ENCODE data around the gene ATP8A2. TPM values are rescaled to one million over a fixed set of nuclear protein-coding genes. Genes with fewer than 3 reads are reported as not detected.

ATP8A2 gene
- total and polyA plus RNA-seq, 10 of the 15 experiments (the other 5 are each of a cell fraction or from before 2014, with no cell fraction given) = 0.01 to 0.04 (median 0.04) TPM; not detected in 7

GRCh38 chr13:25961294-25961693 is 589.5 kb downstream of the ATP8A2 start:
- DNase-seq (ENCODE audit: low read depth, low spot score) = no peak
- POLR2A ChIA-PET = no interaction called here
- Histone ChIP-seq H3K4me3 (no peak overlapping the region), H2AFZ (ENCODE audit: control insufficient read depth, low read depth, low read length) (no peak overlapping the region), H3K36me3 (ENCODE audit: control insufficient read depth in 2 of 2, insufficient read depth in 2 of 2, low read length in 1 of 2) (no peaks in the 10 kb centered on the region), H4K20me1 (ENCODE audit: control insufficient read depth, insufficient read depth) (no peaks in the 10 kb centered on the region), H3K79me2 (ENCODE audit: control insufficient read depth, insufficient read depth, low read length) (no peaks in the 10 kb centered on the region), H3K27ac (ENCODE audit: control insufficient read depth, insufficient read depth) (no peak overlapping the region), H3K27me3 (replicated peaks in 1 of 2; ENCODE audit: control insufficient read depth in 2 of 2, insufficient read depth in 2 of 2, low read length in 1 of 2) (no peaks in the 10 kb centered on the region), H3K9ac (ENCODE audit: control insufficient read depth, insufficient read depth, low read length) (no peak overlapping the region), H3K4me1 (ENCODE audit: control insufficient read depth, insufficient read depth, low read length) (no peaks in the 10 kb centered on the region), H3K9me3 (replicated peaks; ENCODE audit: control insufficient read depth, insufficient read depth, low read length) (no peaks in the 10 kb centered on the region), H3K4me2 (ENCODE audit: control insufficient read depth, insufficient read depth) (no peak overlapping the region)
- no peak for ATAC-seq
- BruUV-seq (replicated peaks) = no TSS peak
- intact Hi-C loops (cut with micrococcal nuclease; ENCODE audit: unreplicated experiment) = no loop called here
- FAIRE-seq = no peak
- WGBS (ENCODE audit: insufficient coverage, insufficient replicate concordance, low lambda C conversion rate, missing lambda C conversion rate) = 36% methylated on average over 7 of the region's 7 CpGs
- RAD21 ChIA-PET (ENCODE audit: unreplicated experiment) = no interaction called here
- CTCF ChIA-PET = no interaction called here
- in situ Hi-C loops (cut with MboI) = no loop called here
- SMC1A ChIA-PET (ENCODE audit: uncharacterized antibody, unreplicated experiment) = no interaction called here
- TF ChIP-seq HSF1 (IDR thresholded peaks at IDR 0.05; ENCODE audit: low read depth, low read length) (no peak), RB1 (IDR thresholded peaks at IDR 0.05; ENCODE audit: borderline replicate concordance) (no peak), TBL1XR1 (IDR thresholded peaks at IDR 0.05; ENCODE audit: low read depth, low read length) (no peak), NFXL1 (IDR thresholded peaks at IDR 0.05; ENCODE audit: borderline replicate concordance) (no peak), GABPA (IDR thresholded peaks at IDR 0.05; ENCODE audit: low read depth) (no peak), CHD4 (IDR thresholded peaks at IDR 0.05) (no peak), NFIC (IDR thresholded peaks at IDR 0.05; ENCODE audit: low read depth, low read length) (no peak), HDAC2 (IDR thresholded peaks at IDR 0.05) (no peak), ZZZ3 (IDR thresholded peaks at IDR 0.05; ENCODE audit: control insufficient read depth, insufficient read length, low read depth) (no peak), IKZF2 (IDR thresholded peaks at IDR 0.05) (no peak), BCL3 (IDR thresholded peaks at IDR 0.05; ENCODE audit: borderline replicate concordance, insufficient read depth, low read depth, low read length, poor library complexity, severe bottlenecking) (no peak), STAT3 (IDR thresholded peaks at IDR 0.05; ENCODE audit: low read depth, low read length) (no peak), ATF2 (IDR thresholded peaks at IDR 0.05; ENCODE audit: low read length) (no peak), MYB (IDR thresholded peaks at IDR 0.05; ENCODE audit: borderline replicate concordance, low read depth, low read length) (no peak)
- TF ChIP-seq, protein P1, sequence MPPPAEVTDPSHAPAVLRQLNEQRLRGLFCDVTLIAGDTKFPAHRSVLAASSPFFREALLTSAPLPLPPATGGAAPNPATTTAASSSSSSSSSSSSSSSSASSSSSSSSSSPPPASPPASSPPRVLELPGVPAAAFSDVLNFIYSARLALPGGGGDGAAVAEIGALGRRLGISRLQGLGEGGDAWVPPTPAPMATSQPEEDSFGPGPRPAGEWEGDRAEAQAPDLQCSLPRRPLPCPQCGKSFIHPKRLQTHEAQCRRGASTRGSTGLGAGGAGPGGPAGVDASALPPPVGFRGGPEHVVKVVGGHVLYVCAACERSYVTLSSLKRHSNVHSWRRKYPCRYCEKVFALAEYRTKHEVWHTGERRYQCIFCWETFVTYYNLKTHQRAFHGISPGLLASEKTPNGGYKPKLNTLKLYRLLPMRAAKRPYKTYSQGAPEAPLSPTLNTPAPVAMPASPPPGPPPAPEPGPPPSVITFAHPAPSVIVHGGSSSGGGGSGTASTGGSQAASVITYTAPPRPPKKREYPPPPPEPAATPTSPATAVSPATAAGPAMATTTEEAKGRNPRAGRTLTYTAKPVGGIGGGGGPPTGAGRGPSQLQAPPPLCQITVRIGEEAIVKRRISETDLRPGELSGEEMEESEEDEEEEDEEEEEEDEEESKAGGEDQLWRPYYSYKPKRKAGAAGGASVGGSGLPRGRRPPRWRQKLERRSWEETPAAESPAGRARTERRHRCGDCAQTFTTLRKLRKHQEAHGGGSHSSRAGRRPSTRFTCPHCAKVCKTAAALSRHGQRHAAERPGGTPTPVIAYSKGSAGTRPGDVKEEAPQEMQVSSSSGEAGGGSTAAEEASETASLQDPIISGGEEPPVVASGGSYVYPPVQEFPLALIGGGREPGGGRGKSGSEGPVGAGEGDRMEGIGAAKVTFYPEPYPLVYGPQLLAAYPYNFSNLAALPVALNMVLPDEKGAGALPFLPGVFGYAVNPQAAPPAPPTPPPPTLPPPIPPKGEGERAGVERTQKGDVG (CRISPR knock-in tag; IDR thresholded peaks at IDR 0.05) = no peak
- TF ChIP-seq, protein P2, sequence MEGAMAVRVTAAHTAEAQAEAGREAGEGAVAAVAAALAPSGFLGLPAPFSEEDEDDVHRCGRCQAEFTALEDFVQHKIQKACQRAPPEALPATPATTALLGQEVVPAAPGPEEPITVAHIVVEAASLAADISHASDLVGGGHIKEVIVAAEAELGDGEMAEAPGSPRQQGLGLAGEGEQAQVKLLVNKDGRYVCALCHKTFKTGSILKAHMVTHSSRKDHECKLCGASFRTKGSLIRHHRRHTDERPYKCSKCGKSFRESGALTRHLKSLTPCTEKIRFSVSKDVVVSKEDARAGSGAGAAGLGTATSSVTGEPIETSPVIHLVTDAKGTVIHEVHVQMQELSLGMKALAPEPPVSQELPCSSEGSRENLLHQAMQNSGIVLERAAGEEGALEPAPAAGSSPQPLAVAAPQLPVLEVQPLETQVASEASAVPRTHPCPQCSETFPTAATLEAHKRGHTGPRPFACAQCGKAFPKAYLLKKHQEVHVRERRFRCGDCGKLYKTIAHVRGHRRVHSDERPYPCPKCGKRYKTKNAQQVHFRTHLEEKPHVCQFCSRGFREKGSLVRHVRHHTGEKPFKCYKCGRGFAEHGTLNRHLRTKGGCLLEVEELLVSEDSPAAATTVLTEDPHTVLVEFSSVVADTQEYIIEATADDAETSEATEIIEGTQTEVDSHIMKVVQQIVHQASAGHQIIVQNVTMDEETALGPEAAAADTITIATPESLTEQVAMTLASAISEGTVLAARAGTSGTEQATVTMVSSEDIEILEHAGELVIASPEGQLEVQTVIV (IDR thresholded peaks at IDR 0.05; ENCODE audit: borderline replicate concordance, partially characterized antibody) = no peak

Data from GM12878 (cell line).